DND-41 (cell line): ENCODE data around the gene BCL3.

Experiments
- CTCF ChIP-seq: IDR thresholded peaks from 2 replicates; pipeline ENCODE4 v1.5.1; 2012; ENCODE audit warnings: borderline replicate concordance, low read length, moderate library complexity, mild to moderate bottlenecking; ENCODE audit not compliant: poor library complexity, severe bottlenecking; ENCODE audit errors: extremely low read depth
- EZH2 ChIP-seq: IDR thresholded peaks from 3 replicates; pipeline ENCODE4 v1.6.1; 2012; ENCODE audit warnings: borderline replicate concordance, low read depth, mild to moderate bottlenecking, moderate library complexity, low read length, inconsistent platforms; ENCODE audit not compliant: severe bottlenecking

GRCh38 chr19:44728178-44728577, 20.3 kb upstream of the BCL3 start:
- TF ChIP-seq EZH2 (no peak), CTCF (no peak)
